ENCODE data around the gene DMWD.

DMWD gene

GRCh38 chr19:45792470-45793177 is at the start of gene DMWD:
DMWD (minus strand) TSS chr19:45792845; CDS start chr19:45792756, 89 bp downstream.
- DNase-seq (ENCODE audit: low read depth): peak; percentile 97

- no peak for DNase-seq (ENCODE audit: low read depth)
These were observed 49.6 kb upstream of the DMWD start for GRCh38 chr19:45842198-45842597.

GRCh38 chr19:45834970-45835369 is 42.3 kb upstream of the DMWD start:
- DNase-seq (ENCODE audit: low read depth): no peak

GRCh38 chr19:45828945-45829344 is 36.3 kb upstream of the DMWD start:
- DNase-seq (ENCODE audit: low read depth): no peak

- DNase-seq (ENCODE audit: low read depth): no peak
These were observed 35.9 kb upstream of the DMWD start for GRCh38 chr19:45828523-45828922.

- DNase-seq (ENCODE audit: low read depth): no peak
These were observed 34.9 kb upstream of the DMWD start for GRCh38 chr19:45827459-45828093.

GRCh38 chr19:45826934-45827333 is 34.3 kb upstream of the DMWD start:
- DNase-seq (ENCODE audit: low read depth): no peak

- DNase-seq (ENCODE audit: low read depth): no peak
These were observed 33.6 kb upstream of the DMWD start for GRCh38 chr19:45825917-45826893.

- DNase-seq (ENCODE audit: low read depth): no peak
These were observed 32.6 kb upstream of the DMWD start for GRCh38 chr19:45825263-45825605.

- no peak for DNase-seq (ENCODE audit: low read depth)
These were observed 32.1 kb upstream of the DMWD start for GRCh38 chr19:45824531-45825262.

GRCh38 chr19:45824041-45824471 is 31.4 kb upstream of the DMWD start:
- DNase-seq (ENCODE audit: low read depth): no peak

GRCh38 chr19:45823182-45823581 is 30.5 kb upstream of the DMWD start:
- DNase-seq (ENCODE audit: low read depth): no peak

- no peak for DNase-seq (ENCODE audit: low read depth)
These were observed 30.1 kb upstream of the DMWD start for GRCh38 chr19:45822716-45823115.

- DNase-seq (ENCODE audit: low read depth): no peak
These were observed 28.9 kb upstream of the DMWD start for GRCh38 chr19:45821570-45821969.

- no peak for DNase-seq (ENCODE audit: low read depth)
These were observed 28.5 kb upstream of the DMWD start for GRCh38 chr19:45821103-45821521.

- DNase-seq (ENCODE audit: low read depth): no peak
These were observed 27.9 kb upstream of the DMWD start for GRCh38 chr19:45820413-45821102.

GRCh38 chr19:45819769-45820168 is 27.1 kb upstream of the DMWD start:
- no peak for DNase-seq (ENCODE audit: low read depth)

- DNase-seq (ENCODE audit: low read depth): no peak
These were observed 25.2 kb upstream of the DMWD start for GRCh38 chr19:45817725-45818301.

- DNase-seq (ENCODE audit: low read depth): peak; percentile 92
These were observed 24.5 kb upstream of the DMWD start for GRCh38 chr19:45817010-45817724.

Data from CMK (cell line).